Tibial nerve (tissue), 4 donors: ENCODE results near the gene EXOC3L1. TPM values are rescaled to one million over a fixed set of nuclear protein-coding genes. Genes with fewer than 3 reads are reported as not detected.

Experiments used
- DNase-seq, 2 donors: peaks; one replicate each; pipeline ENCODE4 v3.0.0-alpha.2; 2019; ENCODE audit warnings: low spot score in 2 of 2
- H3K27ac ChIP-seq, 4 donors: fragments of 200-600 bp; sonication (generic) in 3 of 4; one replicate each; pipeline ENCODE4 v1.5.1; 2017 to 2019; ENCODE audit warnings: mild to moderate bottlenecking in 1 of 4
- H3K27me3 ChIP-seq, 2 donors: fragments of 200-600 bp; sonication (generic) in 1 of 2; one replicate each; pipeline versions ENCODE4 v1.5.1 to v1.6.0; 2017 to 2019
- H3K36me3 ChIP-seq, 3 donors: fragments of 200-600 bp; sonication (generic); one replicate each; pipeline ENCODE4 v1.5.1; 2018 to 2019
- H3K4me1 ChIP-seq, 4 donors: fragments of 200-600 bp; sonication (generic) in 3 of 4; one replicate each; pipeline ENCODE4 v1.5.1; 2017 to 2019
- H3K4me3 ChIP-seq, 4 donors: fragments of 200-600 bp; sonication (generic) in 3 of 4; one replicate each; pipeline ENCODE4 v1.5.1; 2017 to 2019; ENCODE audit warnings: mild to moderate bottlenecking in 1 of 4, moderate library complexity in 1 of 4
- H3K9me3 ChIP-seq, 4 donors: fragments of 200-600 bp; sonication (generic) in 3 of 4; one replicate each; pipeline ENCODE4 v1.5.1; 2017 to 2019
- CTCF ChIP-seq, 5 experiments: fragments of 200-600 bp in 3 of 5; fragments of 450-650 bp in 2 of 5; sonication (generic) in 3 of 5; IDR thresholded peaks; one replicate each; pipeline ENCODE4 v1.5.1; 2016 to 2019; ENCODE audit warnings: antibody characterized with exemption in 5 of 5, mild to moderate bottlenecking in 3 of 5, moderate library complexity in 2 of 5
- EP300 ChIP-seq, 2 donors: sonication (generic); formaldehyde crosslinking; IDR thresholded peaks; one replicate each; pipeline ENCODE4 v1.6.1; 2017; ENCODE audit warnings: antibody characterized with exemption in 2 of 2, mild to moderate bottlenecking in 1 of 2
- POLR2A ChIP-seq, 2 donors: fragments of 450-650 bp; IDR thresholded peaks; one replicate each; pipeline ENCODE4 v1.6.1; 2017; ENCODE audit warnings: antibody characterized with exemption in 2 of 2, mild to moderate bottlenecking in 2 of 2, moderate library complexity in 2 of 2
- WGBS, 2 donors: methylation state at CpG; one replicate each; pipeline ENCODE4 v1.1.5; 2018; 5-methylcytosine and 5-hydroxymethylcytosine counted together
- total RNA-seq, 4 donors: library from RNA; depleted of rRNA; stranded (reverse); fragments of >200 nt; gene quantifications; one replicate each; pipeline ENCODE4 v1.1.0, GENCODE V29; 2016

Gene EXOC3L1
- total RNA-seq, 4 donors from 2014 or later, result 0.66 to 3.9 (median 2.6) TPM

GRCh38 chr16:67229906-67230808, 40.2 kb upstream of the EXOC3L1 start:
- no peak for DNase-seq
- 91 to 92% methylated on average over 27 to 32 of the region's 32 CpGs for WGBS, 2 donors
- Histone ChIP-seq H3K4me1 (peaks cover 0 to 29% (median 10%) of the 10 kb centered on the region in 4 donors), H3K4me3 (no peak overlapping the region), H3K36me3 (peaks cover 4 to 71% (median 9%) of the 10 kb centered on the region in 3 donors), H3K27me3 (no peaks in the 10 kb centered on the region), H3K27ac (no peak overlapping the region), H3K9me3 (no peaks in the 10 kb centered on the region)
- TF ChIP-seq CTCF (IDR thresholded peaks at IDR 0.05), result no peak
- no peak for TF ChIP-seq POLR2A (IDR thresholded peaks at IDR 0.05)
- no peak for TF ChIP-seq EP300 (IDR thresholded peaks at IDR 0.05)

GRCh38 chr16:67228905-67229304, 39.0 kb upstream of the EXOC3L1 start:
- DNase-seq, result no peak
- WGBS, 2 donors, result 87 to 93% methylated on average over 9 of the region's 9 CpGs
- TF ChIP-seq CTCF (IDR thresholded peaks at IDR 0.05), result no peak
- no peak for TF ChIP-seq POLR2A (IDR thresholded peaks at IDR 0.05)
- TF ChIP-seq EP300 (IDR thresholded peaks at IDR 0.05), result no peak
- no peaks in the 10 kb centered on the region for H3K9me3 ChIP-seq
- no peak overlapping the region for H3K4me3 ChIP-seq
- peaks cover under 1 to 64% (median 4%) of the 10 kb centered on the region in 3 donors for H3K36me3 ChIP-seq
- no peaks in the 10 kb centered on the region for H3K27me3 ChIP-seq
- no peak overlapping the region for H3K27ac ChIP-seq
- H3K4me1 ChIP-seq, result peaks cover 0 to 30% (median 10%) of the 10 kb centered on the region in 4 donors

GRCh38 chr16:67228034-67228785, 38.3 kb upstream of the EXOC3L1 start:
- H3K9me3 ChIP-seq, result no peaks in the 10 kb centered on the region
- H3K36me3 ChIP-seq, result peaks cover 0 to 60% (median 4%) of the 10 kb centered on the region in 3 donors
- 76 to 88% methylated on average over 8 to 9 of the region's 9 CpGs for WGBS, 2 donors
- TF ChIP-seq POLR2A (IDR thresholded peaks at IDR 0.05) (no peak), CTCF (IDR thresholded peaks at IDR 0.05) (no peak), EP300 (IDR thresholded peaks at IDR 0.05) (no peak)
- peaks cover 0 to 30% (median 10%) of the 10 kb centered on the region in 4 donors for H3K4me1 ChIP-seq
- H3K27ac ChIP-seq, result no peak overlapping the region
- DNase-seq, result no peak
- peak overlapping the region in 3 of 4 donors; percentile 74 to 94 (median 84) for H3K4me3 ChIP-seq
- no peaks in the 10 kb centered on the region for H3K27me3 ChIP-seq

GRCh38 chr16:67227567-67227921, 37.6 kb upstream of the EXOC3L1 start:
- H3K27me3 ChIP-seq, result no peaks in the 10 kb centered on the region
- TF ChIP-seq CTCF (IDR thresholded peaks at IDR 0.05) (no peak), POLR2A (IDR thresholded peaks at IDR 0.05) (no peak), EP300 (IDR thresholded peaks at IDR 0.05) (no peak)
- peaks cover 0 to 59% (median 4%) of the 10 kb centered on the region in 3 donors for H3K36me3 ChIP-seq
- H3K9me3 ChIP-seq, result no peaks in the 10 kb centered on the region
- H3K4me1 ChIP-seq, result peaks cover 0 to 30% (median 10%) of the 10 kb centered on the region in 4 donors
- WGBS, 2 donors, result 13 to 15% methylated on average over 12 of the region's 12 CpGs
- peak overlapping the region; percentile 74 to 94 (median 86) for H3K4me3 ChIP-seq
- no peak for DNase-seq
- H3K27ac ChIP-seq, result peak overlapping the region; percentile 9 to 92 (median 84)
